WERI-Rb-1 (cell line): ENCODE data around the gene MKI67.
"Not testable (repeated sequence)": the region's sequence is repeated elsewhere in the genome, so short reads cannot be mapped to it uniquely, and the experiment has no call there.

Experiments used
- DNase-seq: peaks from one replicate; pipeline ENCODE4 v3.0.0-alpha.2; 2020
- H3K27ac ChIP-seq: fragments of 250-450 bp; sonication (Bioruptor Pico); 2 replicates; pipeline ENCODE4 v1.5.1; 2020; ENCODE audit warnings: mild to moderate bottlenecking, moderate library complexity
- H3K27me3 ChIP-seq: fragments of 250-450 bp; sonication (Bioruptor Pico); 2 replicates; pipeline ENCODE4 v1.5.1; 2021; ENCODE audit warnings: mild to moderate bottlenecking, low read depth, moderate library complexity; ENCODE audit not compliant: insufficient read depth, severe bottlenecking
- H3K36me3 ChIP-seq: fragments of 250-450 bp; sonication (Bioruptor Pico); 2 replicates; pipeline ENCODE4 v1.5.1; 2020; ENCODE audit warnings: mild to moderate bottlenecking, moderate library complexity
- H3K4me3 ChIP-seq: 2 replicates; pipeline ENCODE4 v1.5.1; 2011; ENCODE audit warnings: low read depth, mild to moderate bottlenecking, control low read depth, low read length
- H3K9me3 ChIP-seq: fragments of 250-450 bp; sonication (Bioruptor Pico); 2 replicates; pipeline ENCODE4 v1.5.1; 2021; ENCODE audit warnings: mild to moderate bottlenecking, moderate library complexity; ENCODE audit not compliant: severe bottlenecking
- TF ChIP-seq, protein P1 (sequence below): IDR thresholded peaks from 2 replicates; pipeline ENCODE4 v1.5.1; 2011; ENCODE audit warnings: low read depth, mild to moderate bottlenecking, control low read depth, inconsistent platforms, low read length

MKI67 gene

DNA sequence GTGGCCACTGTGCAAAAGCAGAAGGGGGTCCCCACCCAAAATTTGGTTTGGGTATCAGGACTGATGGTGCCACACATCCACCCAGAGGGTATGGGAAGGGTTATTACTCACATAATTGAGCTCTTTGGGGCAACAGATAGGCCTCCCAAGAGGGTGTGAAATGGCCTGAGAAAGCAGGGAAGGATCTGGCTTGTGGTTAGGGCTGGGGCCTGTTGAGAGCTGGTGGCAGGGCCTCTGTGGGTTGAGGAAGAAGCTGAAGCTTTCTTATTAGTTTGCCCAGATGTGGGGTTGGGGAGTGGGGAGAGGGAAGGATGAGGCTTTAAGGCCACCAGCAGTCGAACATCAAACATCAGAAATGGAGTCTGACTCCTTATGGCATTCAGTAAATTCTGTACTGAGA is 18.3 kb upstream of the MKI67 start:
- Histone ChIP-seq H3K27ac (no peak overlapping the region), H3K9me3 (no peaks in the 10 kb centered on the region), H3K36me3 (no peaks in the 10 kb centered on the region), H3K4me3 (no peak overlapping the region), H3K27me3 (no peaks in the 10 kb centered on the region)
- TF ChIP-seq, protein P1, sequence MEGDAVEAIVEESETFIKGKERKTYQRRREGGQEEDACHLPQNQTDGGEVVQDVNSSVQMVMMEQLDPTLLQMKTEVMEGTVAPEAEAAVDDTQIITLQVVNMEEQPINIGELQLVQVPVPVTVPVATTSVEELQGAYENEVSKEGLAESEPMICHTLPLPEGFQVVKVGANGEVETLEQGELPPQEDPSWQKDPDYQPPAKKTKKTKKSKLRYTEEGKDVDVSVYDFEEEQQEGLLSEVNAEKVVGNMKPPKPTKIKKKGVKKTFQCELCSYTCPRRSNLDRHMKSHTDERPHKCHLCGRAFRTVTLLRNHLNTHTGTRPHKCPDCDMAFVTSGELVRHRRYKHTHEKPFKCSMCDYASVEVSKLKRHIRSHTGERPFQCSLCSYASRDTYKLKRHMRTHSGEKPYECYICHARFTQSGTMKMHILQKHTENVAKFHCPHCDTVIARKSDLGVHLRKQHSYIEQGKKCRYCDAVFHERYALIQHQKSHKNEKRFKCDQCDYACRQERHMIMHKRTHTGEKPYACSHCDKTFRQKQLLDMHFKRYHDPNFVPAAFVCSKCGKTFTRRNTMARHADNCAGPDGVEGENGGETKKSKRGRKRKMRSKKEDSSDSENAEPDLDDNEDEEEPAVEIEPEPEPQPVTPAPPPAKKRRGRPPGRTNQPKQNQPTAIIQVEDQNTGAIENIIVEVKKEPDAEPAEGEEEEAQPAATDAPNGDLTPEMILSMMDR = no peak
- no peak for DNase-seq

DNA sequence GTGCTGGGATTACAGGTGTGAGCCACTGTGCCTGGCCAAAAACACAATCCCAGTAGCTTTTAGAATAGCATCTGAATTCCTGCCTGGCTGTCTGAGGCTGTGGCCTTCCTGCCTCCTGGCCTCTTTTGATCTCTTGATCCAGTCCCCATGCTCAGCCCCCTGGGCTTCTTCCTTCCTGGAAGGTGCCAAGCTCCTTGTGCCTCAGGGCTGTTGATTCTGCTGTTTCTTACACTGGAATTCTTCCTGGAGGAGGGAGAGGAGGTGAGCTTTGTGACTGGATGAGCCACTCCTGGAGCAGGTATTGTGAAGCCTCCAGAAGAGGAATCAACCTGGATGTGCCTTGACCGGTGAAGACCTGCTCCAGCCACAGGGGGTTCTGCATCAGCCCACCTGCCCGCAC is 17.3 kb upstream of the MKI67 start:
- no peaks in the 10 kb centered on the region for H3K36me3 ChIP-seq
- H3K4me3 ChIP-seq = no peak overlapping the region
- no peaks in the 10 kb centered on the region for H3K9me3 ChIP-seq
- no peak overlapping the region for H3K27ac ChIP-seq
- TF ChIP-seq, protein P1 = no peak
- no peaks in the 10 kb centered on the region for H3K27me3 ChIP-seq
- DNase-seq = no peak

DNA sequence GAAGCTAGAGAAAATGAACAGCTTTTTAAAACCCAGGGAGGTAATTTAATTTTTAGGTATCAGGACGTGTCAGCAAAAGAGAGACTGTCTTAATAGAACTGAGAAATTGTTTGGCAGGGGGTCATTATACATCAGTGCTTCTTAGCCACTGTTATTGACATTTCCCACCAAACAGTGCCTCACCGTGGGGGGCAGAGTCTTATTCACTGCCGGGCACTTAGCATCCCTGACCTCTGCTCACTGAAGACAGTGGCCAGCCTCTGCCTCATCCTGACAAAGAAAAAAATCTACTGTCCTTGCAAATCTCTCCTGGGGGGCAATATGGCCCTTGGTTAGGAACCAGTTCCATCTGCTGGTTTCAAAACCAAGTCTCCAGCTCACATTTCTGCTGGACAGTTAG is 14.2 kb upstream of the MKI67 start:
- DNase-seq = no peak
- no peak overlapping the region for H3K4me3 ChIP-seq
- H3K9me3 ChIP-seq = no peaks in the 10 kb centered on the region
- TF ChIP-seq, protein P1 = no peak
- H3K36me3 ChIP-seq = no peaks in the 10 kb centered on the region
- no peaks in the 10 kb centered on the region for H3K27me3 ChIP-seq
- no peak overlapping the region for H3K27ac ChIP-seq

DNA sequence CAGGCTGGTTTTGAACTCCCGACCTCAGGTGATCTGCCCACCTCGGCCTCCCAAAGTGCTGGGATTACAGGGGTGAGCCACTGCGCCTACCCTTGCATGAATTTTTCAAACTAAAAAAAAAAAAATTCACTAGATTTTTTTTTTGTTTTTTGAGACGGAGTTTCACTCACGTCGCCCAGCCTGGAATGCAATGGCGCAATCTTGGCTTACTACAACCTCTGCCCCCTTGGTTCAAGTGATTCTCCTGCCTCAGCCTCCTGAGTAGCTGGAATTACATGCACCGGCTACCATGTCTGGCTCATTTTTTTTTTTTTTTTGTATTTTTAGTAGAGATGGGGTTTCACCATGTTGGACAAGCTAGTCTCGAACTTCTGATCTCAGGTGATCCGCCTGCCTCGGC is 12.2 kb upstream of the MKI67 start:
- not testable (repeated sequence) for H3K4me3 ChIP-seq, H3K27ac ChIP-seq, H3K36me3 ChIP-seq, DNase-seq, H3K27me3 ChIP-seq, H3K9me3 ChIP-seq

DNA sequence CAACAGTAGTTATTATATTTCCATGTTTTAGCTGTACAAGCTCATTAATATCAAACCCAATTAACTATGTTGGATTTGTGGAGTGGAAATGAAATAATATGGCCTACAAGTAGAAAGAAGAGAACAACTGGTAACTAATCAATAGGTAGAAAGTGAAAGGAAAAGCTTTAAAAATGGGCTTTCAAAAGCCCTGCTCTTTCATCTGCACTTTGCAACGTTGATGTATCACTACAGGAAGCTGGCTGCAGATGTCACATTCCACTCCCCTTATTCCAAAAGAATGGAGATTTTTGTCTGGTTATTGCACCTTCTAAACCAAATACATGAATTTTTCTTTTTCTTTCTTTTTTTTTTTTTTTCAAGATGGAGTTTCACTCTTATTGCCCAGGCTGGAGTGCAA is 11.7 kb upstream of the MKI67 start:
- Histone ChIP-seq H3K36me3 (no peaks in the 10 kb centered on the region), H3K9me3 (no peaks in the 10 kb centered on the region), H3K4me3 (no peak overlapping the region), H3K27ac (no peak overlapping the region), H3K27me3 (no peaks in the 10 kb centered on the region)
- no peak for DNase-seq
- TF ChIP-seq, protein P1 = no peak

DNA sequence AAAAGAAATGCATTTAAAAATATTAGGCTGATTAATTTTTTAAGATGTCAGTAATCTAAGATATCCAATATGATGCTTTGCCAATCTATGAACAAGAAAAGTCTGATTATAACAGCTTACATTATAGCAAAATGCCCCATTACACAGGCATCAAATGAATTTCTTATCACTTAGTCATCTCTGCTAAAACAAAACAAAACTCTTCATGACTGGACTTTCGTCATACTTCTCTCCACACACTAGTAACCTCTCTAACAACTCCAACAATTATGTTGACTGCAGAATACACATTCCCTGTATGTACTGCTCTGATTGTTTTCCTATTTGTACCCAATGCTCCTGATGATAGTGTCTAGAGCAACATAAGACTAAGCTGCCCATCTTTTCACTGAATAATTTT is 3.8 kb upstream of the MKI67 start:
- TF ChIP-seq, protein P1 = no peak
- H3K36me3 ChIP-seq = peaks cover 12% of the 10 kb centered on the region
- no peak for DNase-seq

More for the DNA sequence above, 3.8 kb upstream of the MKI67 start:
- H3K4me3 ChIP-seq = no peak overlapping the region
- H3K9me3 ChIP-seq = no peaks in the 10 kb centered on the region
- no peaks in the 10 kb centered on the region for H3K27me3 ChIP-seq
- H3K27ac ChIP-seq = no peak overlapping the region
